UCSD-AML1 (cell line): ENCODE measurements around the gene ATF1.
"Not testable (repeated sequence)": the region's sequence is repeated elsewhere in the genome, so short reads cannot be mapped to it uniquely, and the experiment has no call there.

Source experiments
- DNase-seq: peaks from one replicate; lab custom pipeline; 2025; ENCODE audit not compliant: unreplicated experiment; lab: John Stamatoyannopoulos, UW

The ATF1 gene

DNA sequence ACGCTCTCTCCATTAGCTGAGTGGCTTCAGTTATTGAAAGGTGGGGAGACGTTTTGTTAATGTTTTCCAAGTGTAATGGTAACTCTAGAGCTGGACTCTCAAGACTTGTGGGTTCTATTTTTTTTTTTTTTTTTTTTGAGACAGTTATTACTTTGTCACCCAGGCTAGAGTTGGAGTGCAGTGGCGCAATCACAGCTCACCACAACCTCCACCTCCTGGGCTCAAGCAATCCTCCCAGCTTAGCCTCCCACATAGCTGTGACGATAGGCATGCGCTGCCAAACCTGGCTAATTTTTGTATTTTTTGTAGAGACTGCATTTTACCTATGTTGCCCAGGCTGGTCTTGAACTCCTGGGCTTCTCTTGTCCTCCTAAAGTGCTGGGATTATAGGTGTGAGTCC is 26.2 kb downstream of the ATF1 start:
- no peak for DNase-seq

DNA sequence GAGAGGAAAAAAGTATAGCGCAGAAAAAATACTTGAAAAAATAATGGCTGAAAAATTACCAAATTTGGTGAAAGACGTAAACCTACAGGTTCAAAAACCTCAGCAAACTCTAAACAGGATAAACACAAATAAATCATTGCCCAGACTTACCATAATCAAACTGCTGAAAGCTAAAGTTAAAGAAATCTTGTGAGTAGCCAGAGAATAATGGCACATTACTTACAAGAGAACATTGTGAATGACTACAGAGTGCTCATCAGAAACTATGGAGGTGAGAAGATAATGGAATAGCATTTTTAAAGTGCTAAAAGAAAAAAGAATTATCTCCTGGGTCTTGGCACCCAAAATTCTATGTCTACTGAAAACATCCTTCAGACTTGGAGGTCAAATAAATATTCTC is 36.0 kb downstream of the ATF1 start:
- no peak for DNase-seq

- DNase-seq, result no peak
Measured at GRCh38 chr12:50803230-50803875, 39.5 kb downstream of the ATF1 start.

DNA sequence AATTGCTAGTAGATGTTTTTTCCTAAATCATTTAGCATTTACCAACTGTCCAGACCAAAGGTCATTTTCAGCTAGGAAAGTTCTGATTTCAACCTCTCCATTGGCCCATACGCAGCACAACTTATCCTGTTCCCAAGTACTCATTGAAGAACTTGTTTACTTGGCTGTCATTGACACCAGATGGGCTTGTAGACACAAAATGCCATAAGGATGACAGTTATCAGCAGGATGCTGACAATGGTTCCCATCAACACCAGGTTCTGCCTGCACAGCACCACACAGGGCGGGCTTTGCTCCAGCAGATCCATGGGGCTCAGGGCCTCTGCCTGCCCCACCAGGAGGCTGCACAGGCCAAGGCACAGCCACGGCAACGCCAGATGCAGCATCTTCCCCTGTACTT is 42.3 kb downstream of the ATF1 start:
- no peak for DNase-seq

DNA sequence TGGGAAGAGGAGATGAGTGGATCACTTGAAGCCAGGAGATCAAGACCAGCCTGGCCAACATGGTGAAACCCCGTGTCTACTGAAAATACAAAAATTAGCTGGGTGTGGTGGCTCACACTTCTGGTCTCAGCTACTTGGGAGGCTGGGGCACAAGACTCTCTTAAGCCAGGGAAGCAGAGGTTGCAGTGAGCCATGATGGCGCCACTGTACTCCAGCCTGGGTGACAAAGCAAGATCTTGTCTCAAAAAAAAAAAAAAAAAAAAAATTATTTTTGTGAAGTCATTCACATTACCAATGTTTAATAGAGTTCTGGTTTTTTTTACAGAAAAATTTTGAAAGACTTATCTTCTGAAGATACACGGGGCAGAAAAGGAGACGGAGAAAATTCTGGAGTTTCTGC is 45.2 kb downstream of the ATF1 start:
- not testable (repeated sequence) for DNase-seq

GRCh38 chr12:50814921-50815320 is 51.0 kb downstream of the ATF1 start:
- DNase-seq, result not testable (repeated sequence)

DNA sequence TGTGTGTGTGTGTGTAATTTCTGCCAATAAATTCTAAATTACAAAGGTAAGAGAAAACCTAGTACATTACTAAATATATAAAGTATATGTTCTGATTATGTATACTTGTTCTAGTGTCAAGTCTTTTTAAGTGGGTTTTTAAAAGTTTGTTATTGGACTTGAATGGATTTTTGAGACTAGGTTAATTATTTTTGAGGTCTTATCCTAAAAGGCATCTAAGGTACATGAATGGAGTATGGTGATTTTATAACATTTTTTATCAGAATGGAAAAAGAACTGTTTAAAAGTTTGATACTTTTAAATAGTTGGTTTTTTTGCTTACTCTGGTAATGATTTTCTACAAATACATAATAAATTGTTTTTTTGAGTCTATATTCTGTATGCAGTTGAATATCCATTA is 56.3 kb downstream of the ATF1 start:
- DNase-seq, result no peak

DNA sequence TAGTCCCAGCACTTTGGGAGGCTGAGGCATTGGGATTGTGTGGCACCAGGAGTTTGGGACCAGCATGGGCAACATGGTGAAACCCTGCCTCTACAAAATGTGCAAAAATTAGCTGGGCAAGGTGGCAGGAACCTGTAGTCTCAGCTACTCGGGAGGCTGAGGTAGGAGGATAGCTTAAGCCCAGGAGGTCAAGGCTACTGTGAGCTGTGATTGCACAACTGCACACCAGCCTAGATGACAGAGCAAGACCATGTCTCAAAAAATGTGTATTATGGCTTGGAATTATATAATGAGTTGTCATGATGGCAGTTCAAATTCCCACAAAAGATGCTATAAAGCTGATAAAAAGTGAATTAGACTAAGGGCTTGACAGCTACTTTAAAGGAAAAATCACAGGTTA is 58.2 kb downstream of the ATF1 start:
- no peak for DNase-seq

DNA sequence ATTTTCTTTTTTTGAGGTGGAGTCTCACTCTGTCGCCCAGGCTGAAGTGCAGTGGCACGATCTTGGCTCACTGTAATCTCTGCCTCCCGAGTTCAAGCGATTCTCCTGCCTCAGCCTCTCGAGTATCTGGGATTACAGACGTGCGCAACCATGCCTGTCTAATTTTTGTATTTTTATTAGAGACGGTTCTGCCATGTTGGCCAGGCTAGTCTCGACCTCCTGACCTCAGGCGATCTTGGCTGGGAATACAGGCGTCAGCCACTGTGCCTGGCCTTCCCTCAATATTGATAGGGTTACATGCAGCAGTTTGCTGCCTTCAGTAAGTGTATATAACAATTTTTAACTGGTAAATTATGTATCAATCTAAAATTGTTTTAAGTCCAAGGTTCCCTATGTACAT is 59.8 kb downstream of the ATF1 start:
- DNase-seq, result not testable (repeated sequence)

- DNase-seq, result no peak
Measured at GRCh38 chr12:50824914-50825313, 61.0 kb downstream of the ATF1 start.

GRCh38 chr12:50825372-50825838 is 61.5 kb downstream of the ATF1 start:
- no peak for DNase-seq

DNA sequence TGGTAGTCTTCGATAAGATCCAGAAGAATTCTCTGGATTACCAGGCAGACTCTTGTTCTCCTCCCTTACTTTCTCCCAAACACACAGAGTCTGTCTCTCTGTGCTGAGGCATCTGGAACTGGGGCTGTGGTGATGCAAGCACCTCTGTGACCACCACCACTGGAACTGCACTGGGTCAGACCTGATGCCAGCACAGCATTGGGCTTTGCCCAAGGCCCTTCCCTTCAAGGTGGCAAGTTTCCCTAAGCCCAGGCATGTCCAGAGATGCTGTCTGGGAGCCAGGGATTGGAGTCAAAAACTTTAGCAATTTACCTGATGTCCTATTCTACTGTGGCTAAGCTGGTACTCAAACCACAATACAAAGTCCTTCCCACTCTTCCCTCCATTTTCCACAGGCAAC is 64.2 kb downstream of the ATF1 start:
- DNase-seq, result no peak

- no peak for DNase-seq
Measured at GRCh38 chr12:50828886-50829285, 65.0 kb downstream of the ATF1 start.

GRCh38 chr12:50833801-50834200 is 69.9 kb downstream of the ATF1 start:
- DNase-seq, result not testable (repeated sequence)

DNA sequence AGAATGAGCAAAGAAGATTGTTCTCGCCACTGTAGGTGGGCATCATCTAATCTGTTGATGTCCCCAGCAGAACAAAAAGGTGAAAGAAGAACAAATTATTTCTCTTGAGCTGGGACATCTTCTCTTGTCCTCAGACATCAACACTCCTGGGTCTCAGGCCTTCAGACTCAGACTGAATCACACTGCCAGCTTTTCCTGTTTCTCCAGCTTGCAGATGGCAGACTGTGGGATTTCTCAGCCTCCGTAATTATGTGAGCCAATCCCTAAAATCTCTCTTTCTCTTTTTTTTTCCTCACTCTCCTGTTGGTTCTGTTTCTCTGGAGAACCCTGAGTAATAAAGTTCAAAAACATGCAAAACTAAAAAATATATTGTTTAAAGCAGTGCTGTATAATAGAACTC is 75.1 kb downstream of the ATF1 start:
- DNase-seq, result no peak

DNA sequence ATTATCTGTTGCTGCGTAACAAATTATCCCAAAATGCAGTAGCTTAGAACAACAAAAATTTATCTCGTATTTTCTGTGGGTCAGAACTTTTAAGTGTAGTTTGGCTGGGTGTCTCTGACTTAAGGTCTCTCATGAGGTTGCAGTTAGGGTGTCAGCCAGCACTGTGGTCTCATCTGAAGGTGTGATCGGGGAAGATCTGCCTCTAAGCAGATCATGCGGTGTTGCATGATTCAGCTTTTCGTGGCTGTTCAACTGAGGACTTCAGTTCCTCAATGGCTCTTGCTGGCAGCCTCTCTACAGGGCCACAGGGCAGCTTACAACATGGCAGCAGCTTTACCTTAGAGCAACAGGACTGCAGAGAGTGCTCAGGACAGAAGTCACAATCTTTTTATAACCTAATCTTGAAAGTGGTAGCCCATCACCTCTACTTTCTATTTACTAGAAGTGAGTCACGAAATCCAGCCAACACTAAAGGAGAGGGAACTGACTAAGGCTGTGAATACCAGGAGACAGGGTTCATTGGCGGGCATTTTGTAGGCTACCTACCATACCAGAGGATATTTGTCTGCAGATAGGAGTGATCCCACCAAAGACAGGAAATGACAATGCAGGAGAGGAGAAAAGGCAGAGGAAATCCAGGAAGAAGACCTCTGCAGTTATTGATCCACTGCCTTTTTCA is 77.0 kb downstream of the ATF1 start:
- DNase-seq, result no peak

DNA sequence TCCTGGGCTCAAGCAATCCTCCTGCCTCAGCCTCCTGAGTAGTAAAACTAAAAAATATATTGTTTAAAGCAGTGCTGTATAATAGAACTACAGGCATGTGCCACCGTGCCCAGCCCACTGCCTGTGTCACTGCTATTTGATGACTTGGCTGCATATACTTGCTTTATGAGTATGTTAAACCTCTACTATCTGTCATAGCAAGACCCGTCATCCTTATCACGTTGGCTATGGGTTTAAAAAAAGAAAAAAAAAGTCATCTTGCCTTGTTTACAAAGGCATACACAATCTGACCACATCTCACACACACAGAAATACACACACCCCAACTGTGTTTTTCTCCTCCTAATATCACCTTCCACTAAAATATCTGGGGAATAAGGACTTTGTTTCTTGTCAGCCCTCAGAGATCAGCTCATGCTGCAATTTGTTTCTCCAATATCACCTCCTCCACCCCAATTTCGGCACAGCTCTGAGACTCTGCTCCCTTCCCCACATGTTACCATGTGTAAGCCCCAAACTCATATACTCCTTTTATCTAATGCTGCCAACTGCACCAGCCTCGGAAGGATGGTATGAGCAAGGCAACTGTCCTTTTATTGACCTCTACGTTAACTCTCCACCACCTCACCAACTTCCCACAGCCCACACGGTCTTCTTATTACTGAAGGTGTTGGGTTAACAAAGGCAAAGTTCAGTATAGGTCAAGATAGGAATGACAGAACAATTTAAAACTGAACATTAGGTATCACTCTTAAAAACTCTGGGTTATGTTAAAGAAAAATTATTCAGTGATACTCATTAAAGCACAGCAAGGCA is 78.0 kb downstream of the ATF1 start:
- no peak for DNase-seq

DNA sequence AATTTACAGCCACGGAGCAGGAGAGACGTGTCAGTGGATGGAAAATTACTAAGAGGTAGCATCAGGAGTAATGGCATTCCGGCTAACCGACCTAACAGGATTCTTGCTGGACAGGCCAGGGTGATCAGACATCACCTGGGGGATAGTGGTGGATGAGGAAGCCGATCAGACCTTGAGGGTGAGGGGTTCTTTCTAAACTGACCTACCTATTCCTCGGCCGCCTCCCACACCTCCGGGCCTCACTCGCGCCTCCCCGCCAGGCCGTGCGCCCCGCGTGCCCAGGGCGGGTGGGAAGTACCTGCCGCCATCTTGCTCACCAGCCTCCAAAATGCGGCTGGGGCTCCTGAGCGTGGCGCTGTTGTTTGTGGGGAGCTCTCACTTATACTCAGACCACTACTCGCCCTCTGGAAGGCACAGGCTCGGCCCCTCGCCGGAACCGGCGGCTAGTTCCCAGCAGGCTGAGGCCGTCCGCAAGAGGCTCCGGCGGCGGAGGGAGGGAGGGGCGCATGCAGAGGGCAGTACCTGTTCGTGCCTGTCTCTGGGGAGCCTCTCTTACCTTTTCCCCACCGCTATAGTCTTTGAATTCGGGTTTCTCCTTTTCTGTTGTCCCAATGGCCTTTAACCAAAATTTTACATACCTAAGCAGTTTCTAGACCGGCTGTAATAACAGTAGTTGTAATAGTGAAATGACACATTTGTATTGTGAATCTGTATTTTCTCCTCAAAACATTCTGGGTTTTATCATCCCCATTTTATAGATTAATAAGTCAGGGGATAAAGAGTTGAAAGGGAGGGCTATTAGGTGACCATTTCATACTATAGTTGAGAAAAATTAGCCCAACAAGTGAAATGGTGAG is 79.0 kb downstream of the ATF1 start, which contains the start of gene TMPRSS12:
Gene TMPRSS12 (plus strand): TSS at position 290 of the 857 bp plus-strand sequence. CDS start 39 bp downstream, at position 329.
- DNase-seq, result no peak

GRCh38 chr12:50845021-50845647 is 81.2 kb downstream of the ATF1 start:
- DNase-seq, result no peak

DNA sequence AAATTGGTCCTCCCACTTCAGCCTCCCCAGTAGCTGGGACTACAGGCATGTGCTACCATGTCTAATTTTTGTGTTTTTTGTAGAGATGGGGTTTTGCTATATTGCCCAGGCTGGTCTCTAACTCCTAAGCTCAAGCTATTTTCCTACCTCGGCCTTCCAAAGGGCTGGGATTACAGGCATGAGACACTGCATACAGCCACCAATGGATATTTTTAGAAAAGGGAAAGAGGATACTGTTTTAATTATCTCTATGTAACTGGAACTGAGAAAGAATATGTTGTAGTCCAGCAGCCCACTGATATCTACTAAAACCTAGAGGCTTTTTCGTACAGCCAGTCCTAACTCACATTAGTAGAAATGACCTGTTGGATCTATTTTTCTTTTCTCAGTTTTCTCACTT is 85.1 kb downstream of the ATF1 start:
- no peak for DNase-seq
